Measurements from ENCODE around the gene ABCB6. TPM values are rescaled to one million over a fixed set of nuclear protein-coding genes. Genes with fewer than 3 reads are reported as not detected.

Gene ABCB6
- total and polyA plus RNA-seq, 2 of the 8 experiments (the other 6 are each of a cell fraction or from before 2014, with no cell fraction given) = 44.9 to 50.6 TPM

DNA sequence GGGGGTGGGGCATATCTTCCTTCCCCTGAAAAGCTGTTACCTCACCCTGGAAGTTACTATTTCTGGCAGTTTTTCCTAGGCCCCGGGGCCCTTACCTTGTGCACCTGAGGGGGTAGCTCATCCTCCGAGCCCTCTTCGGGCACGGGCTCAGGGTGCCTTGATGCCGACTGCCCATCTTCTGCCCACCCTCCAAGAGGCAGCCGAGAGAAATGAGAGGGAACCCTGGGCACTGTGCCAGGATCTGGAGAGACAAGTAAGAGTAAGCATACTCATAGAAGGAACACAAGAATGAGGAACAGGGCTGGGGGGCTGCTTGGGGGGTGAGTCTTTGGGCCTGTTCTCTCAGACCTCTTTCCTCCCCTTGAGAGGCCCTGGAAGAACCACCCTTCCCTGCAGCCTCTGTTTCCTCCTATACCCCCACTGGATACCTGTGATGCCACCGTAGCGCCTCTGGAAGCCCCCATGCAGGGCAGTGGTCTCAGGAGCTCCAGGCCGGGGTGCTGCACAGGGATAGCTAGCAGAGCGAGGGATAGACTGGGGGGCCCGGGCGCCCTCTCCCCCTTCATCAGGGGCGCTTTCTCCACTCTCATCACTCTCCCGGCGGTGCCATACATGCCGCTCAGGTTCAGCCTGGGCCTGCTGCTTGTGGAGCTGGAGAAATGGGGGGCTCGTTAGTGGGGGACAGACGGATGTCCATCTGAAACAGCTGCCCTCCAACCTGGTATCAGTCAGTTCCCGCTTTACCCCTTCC is 2.1 kb upstream of the ABCB6 start:
- WGBS, 2 experiments (ENCODE audit: extremely low coverage in 1 of 2, insufficient coverage in 1 of 2, insufficient read length in 1 of 2, insufficient replicate concordance in 2 of 2, low coverage in 1 of 2, low lambda C conversion rate in 2 of 2, missing lambda C conversion rate in 1 of 2) = 87% methylated on average over 15 of the region's 19 CpGs; no CpG with 5 or more reads in 1 of the 2 experiments
- FAIRE-seq = no peak
- H2BK120ac ChIP-seq (replicated peaks; ENCODE audit: low read depth, low read length) = no peak overlapping the region
- TF ChIP-seq MAFK (IDR thresholded peaks at IDR 0.05; ENCODE audit: low read depth, low read length) (no peak), CTBP2 (IDR thresholded peaks at IDR 0.05; ENCODE audit: borderline replicate concordance, insufficient read depth, insufficient read length, low read length) (no peak), CBX8 (IDR thresholded peaks at IDR 0.05; ENCODE audit: borderline replicate concordance, low read depth, low read length) (no peak), SIX5 (IDR thresholded peaks at IDR 0.05; ENCODE audit: low read depth, low read length) (no peak), ASH2L (IDR thresholded peaks at IDR 0.05; ENCODE audit: low read length) (no peak), HDAC2 (IDR thresholded peaks at IDR 0.05; ENCODE audit: borderline replicate concordance in 1 of 2, low read depth in 2 of 2, low read length in 2 of 2) (no peak)
- TF ChIP-seq, protein P1, sequence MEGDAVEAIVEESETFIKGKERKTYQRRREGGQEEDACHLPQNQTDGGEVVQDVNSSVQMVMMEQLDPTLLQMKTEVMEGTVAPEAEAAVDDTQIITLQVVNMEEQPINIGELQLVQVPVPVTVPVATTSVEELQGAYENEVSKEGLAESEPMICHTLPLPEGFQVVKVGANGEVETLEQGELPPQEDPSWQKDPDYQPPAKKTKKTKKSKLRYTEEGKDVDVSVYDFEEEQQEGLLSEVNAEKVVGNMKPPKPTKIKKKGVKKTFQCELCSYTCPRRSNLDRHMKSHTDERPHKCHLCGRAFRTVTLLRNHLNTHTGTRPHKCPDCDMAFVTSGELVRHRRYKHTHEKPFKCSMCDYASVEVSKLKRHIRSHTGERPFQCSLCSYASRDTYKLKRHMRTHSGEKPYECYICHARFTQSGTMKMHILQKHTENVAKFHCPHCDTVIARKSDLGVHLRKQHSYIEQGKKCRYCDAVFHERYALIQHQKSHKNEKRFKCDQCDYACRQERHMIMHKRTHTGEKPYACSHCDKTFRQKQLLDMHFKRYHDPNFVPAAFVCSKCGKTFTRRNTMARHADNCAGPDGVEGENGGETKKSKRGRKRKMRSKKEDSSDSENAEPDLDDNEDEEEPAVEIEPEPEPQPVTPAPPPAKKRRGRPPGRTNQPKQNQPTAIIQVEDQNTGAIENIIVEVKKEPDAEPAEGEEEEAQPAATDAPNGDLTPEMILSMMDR (IDR thresholded peaks at IDR 0.05; ENCODE audit: control extremely low read depth in 1 of 3, insufficient read depth in 1 of 3, low read depth in 1 of 3, low read length in 3 of 3) = no peak
- TF ChIP-seq, protein P2, sequence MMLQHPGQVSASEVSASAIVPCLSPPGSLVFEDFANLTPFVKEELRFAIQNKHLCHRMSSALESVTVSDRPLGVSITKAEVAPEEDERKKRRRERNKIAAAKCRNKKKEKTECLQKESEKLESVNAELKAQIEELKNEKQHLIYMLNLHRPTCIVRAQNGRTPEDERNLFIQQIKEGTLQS (IDR thresholded peaks at IDR 0.05; ENCODE audit: insufficient read depth, low read depth, low read length) = no peak

More for the DNA sequence above, 2.1 kb upstream of the ABCB6 start:
- H3K4ac ChIP-seq (replicated peaks; ENCODE audit: insufficient read length, low read depth, low read length) = no peak overlapping the region
- no peak overlapping the region for H2BK15ac ChIP-seq (ENCODE audit: low read length)
- H3K4me1 ChIP-seq (replicated peaks in 1 of 4; ENCODE audit: control insufficient read depth in 3 of 4, insufficient read depth in 4 of 4, low read length in 3 of 4) = peaks cover 0 to 12% (median 6%) of the 10 kb centered on the region in 4 experiments; a peak in 3 of 7 replicates
- H2BK5ac ChIP-seq (ENCODE audit: low read depth, low read length) = no peak overlapping the region
- ChIA-PET CTCF (ENCODE audit: partially characterized antibody) (interaction anchor here (0.6 to 2.2 kb wide), 3 partner anchors 46 to 317 kb away, joined by 3 to 8 read pairs (median 4); no protein-coding TSS in a partner anchor), POLR2A (ENCODE audit: partially characterized antibody) (interaction anchor here (1.1 to 14.0 kb wide), 6 partner anchors 9 to 45 kb away, joined by 3 to 190 read pairs (median 34); partner anchors contain the start of genes ANKZF1, ATG9A, GLB1L and STK16)
- no peak overlapping the region for H3K56ac ChIP-seq (replicated peaks; ENCODE audit: insufficient read length, low read depth, low read length)
- peaks cover 14% of the 10 kb centered on the region for H3K23me2 ChIP-seq (ENCODE audit: low read depth, low read length)
- no peak overlapping the region for H2BK20ac ChIP-seq (ENCODE audit: low read length)
- no peak overlapping the region for H4K5ac ChIP-seq (ENCODE audit: insufficient read length, low read depth, low read length)
- H3K79me1 ChIP-seq (ENCODE audit: low read depth, low read length) = no peaks in the 10 kb centered on the region; the same call in 1 of the 2 replicates
- no peak overlapping the region for H3K4me3 ChIP-seq (ENCODE audit: extremely low read depth in 1 of 4, insufficient read depth in 2 of 4, low read depth in 3 of 4, low read length in 4 of 4)
- no peak overlapping the region for H2BK12ac ChIP-seq (ENCODE audit: low read depth, low read length)
- no peak overlapping the region for H3K9ac ChIP-seq (replicated peaks in 1 of 4; ENCODE audit: extremely low read depth in 1 of 4, low read depth in 3 of 4, low read length in 3 of 4)
- no peak overlapping the region for H3K23ac ChIP-seq (ENCODE audit: insufficient read length)
- no peak overlapping the region for H3K14ac ChIP-seq (ENCODE audit: insufficient read length)
- no peaks in the 10 kb centered on the region; a peak in 2 of 7 replicates for H3K27me3 ChIP-seq (replicated peaks in 1 of 4; ENCODE audit: control insufficient read depth in 3 of 4, extremely low read depth in 1 of 4, insufficient read depth in 3 of 4, low read length in 3 of 4)
- no peaks in the 10 kb centered on the region for H3K9me3 ChIP-seq (ENCODE audit: insufficient read depth in 2 of 2, low read depth in 1 of 2, low read length in 1 of 2)
- H3K18ac ChIP-seq (ENCODE audit: extremely low read depth, low read length) = no peak overlapping the region
- H3K79me2 ChIP-seq (ENCODE audit: control insufficient read depth in 1 of 2, insufficient read depth in 2 of 2, low read length in 2 of 2) = no peaks in the 10 kb centered on the region
- no peak overlapping the region for H3K4me2 ChIP-seq (ENCODE audit: insufficient read depth in 1 of 2, low read depth in 2 of 2, low read length in 2 of 2)
- H3K36me3 ChIP-seq (ENCODE audit: control insufficient read depth in 2 of 4, insufficient read depth in 4 of 4, low read length in 3 of 4) = peaks cover 10 to 47% (median 40%) of the 10 kb centered on the region in 4 experiments; a peak in 6 of 8 replicates
- no peak overlapping the region for H2AK5ac ChIP-seq (ENCODE audit: low read depth, low read length)
- DNase-seq (ENCODE audit: low read depth in 1 of 2, low spot score in 2 of 2) = no peak
- H4K91ac ChIP-seq (replicated peaks; ENCODE audit: insufficient read length, low read length) = no peak overlapping the region
- H2AFZ ChIP-seq (ENCODE audit: low read length) = no peak overlapping the region
- H3K27ac ChIP-seq (ENCODE audit: low read depth, low read length) = no peak overlapping the region
- no peak overlapping the region; the same call in 1 of the 2 replicates for H4K8ac ChIP-seq (ENCODE audit: extremely low read depth, insufficient read depth, low read length)
- peaks cover 0 to 7% of the 10 kb centered on the region in 2 experiments for H4K20me1 ChIP-seq (replicated peaks in 1 of 2; ENCODE audit: control insufficient read depth in 1 of 2, insufficient read depth in 2 of 2, low read length in 2 of 2)

Data from H1 (cell line).